HCT116 (cell line): ENCODE measurements around the gene NRCAM. TPM values are rescaled to one million over a fixed set of nuclear protein-coding genes. Genes with fewer than 3 reads are reported as not detected.

ENCODE experiments used
- ATAC-seq: fragments of 200-7000 bp; cut with Tn5 transposase; 2 replicates; pipeline ENCODE4 v1.9.1; 2020; ENCODE audit warnings: mild to moderate bottlenecking, moderate library complexity
- BruUV-seq: library from RNA; stranded (reverse); fragments of 400-500 nt; replicated peaks from 2 replicates; lab custom pipeline; 2021; lab: Mats Ljungman, UMichigan
- CTCF ChIA-PET: fragments of 300-600 bp; sonication (Branson Sonifier 250); formaldehyde crosslinking; loops from one replicate; lab custom pipeline; 2021; ENCODE audit warnings: antibody characterized with exemption; lab: Charles Lee
- POLR2A ChIA-PET: fragments of 300-600, 350-600 bp; sonication (Branson Sonifier 250); formaldehyde crosslinking; loops from one replicate; lab custom pipeline; 2021; ENCODE audit warnings: antibody characterized with exemption; lab: Charles Lee
- RAD21 ChIA-PET, 2 experiments: fragments of 300-600 bp; sonication (Branson Sonifier 250); formaldehyde crosslinking; loops; one replicate each; lab custom pipeline; 2023; ENCODE audit warnings: low total read pairs in 2 of 2; ENCODE audit not compliant: uncharacterized antibody in 2 of 2, unreplicated experiment in 2 of 2, low non-redundant PET in 1 of 2; lab: Charles Lee
- DNase-seq: peaks from one replicate; pipeline ENCODE4 v3.0.0-alpha.2; 2010; ENCODE audit warnings: low read depth, low spot score
- H2AFZ ChIP-seq: fragments of 200-600 bp; shearing (Covaris generic), sonication (generic); 2 replicates; pipeline ENCODE4 v1.6.1; 2017; ENCODE audit warnings: low read depth, mixed run types, mixed read lengths, antibody characterized with exemption, low read length; ENCODE audit not compliant: poor library complexity, severe bottlenecking
- H3K27ac ChIP-seq: 2 replicates; pipeline ENCODE4 v1.5.1; 2012; ENCODE audit warnings: low read depth, low read length
- H3K27me3 ChIP-seq: fragments of 200-600 bp; sonication (generic); 2 replicates; pipeline ENCODE4 v1.6.1; 2016; ENCODE audit warnings: mixed run types, low read length, mixed read lengths; ENCODE audit not compliant: insufficient read depth
- H3K36me3 ChIP-seq, 2 experiments: fragments of 200-500 bp in 1 of 2; fragments of 200-600 bp in 1 of 2; sonication (Bioruptor generic) in 1 of 2; sonication (generic) in 1 of 2; 2 replicates each; pipeline versions ENCODE4 v1.5.1 to v1.6.1; 2014 to 2016; ENCODE audit warnings: low read length in 2 of 2, inconsistent platforms in 1 of 2, mixed read lengths in 1 of 2, mixed run types in 1 of 2; ENCODE audit not compliant: insufficient read depth in 2 of 2, control insufficient read depth in 1 of 2
- H3K4me1 ChIP-seq, 2 experiments: fragments of 200-600 bp in 1 of 2; sonication (generic) in 1 of 2; 2 replicates each; pipeline versions ENCODE4 v1.5.1 to v1.6.1; 2012 to 2017; ENCODE audit warnings: low read length in 2 of 2, inconsistent platforms in 1 of 2, mild to moderate bottlenecking in 1 of 2, mixed read lengths in 1 of 2, mixed run types in 1 of 2, moderate library complexity in 1 of 2; ENCODE audit not compliant: insufficient read depth in 2 of 2, control insufficient read depth in 1 of 2
- H3K4me2 ChIP-seq: fragments of 200-600 bp; sonication (generic); 2 replicates; pipeline ENCODE4 v1.6.1; 2017; ENCODE audit warnings: mixed run types, low read length, mixed read lengths
- H3K4me3 ChIP-seq, 2 experiments: fragments of 200-600 bp in 1 of 2; sonication (generic) in 1 of 2; replicated peaks in 1 of 2; 2 replicates each; pipeline ENCODE4 v1.5.1; 2011 to 2016; ENCODE audit warnings: low read length in 2 of 2, control low read depth in 1 of 2, low read depth in 1 of 2, mild to moderate bottlenecking in 1 of 2, mixed read lengths in 1 of 2, mixed run types in 1 of 2
- H3K79me2 ChIP-seq: fragments of 200-600 bp; sonication (generic); 2 replicates; pipeline ENCODE4 v1.6.1; 2017; ENCODE audit warnings: mild to moderate bottlenecking, mixed run types, low read length, moderate library complexity, mixed read lengths; ENCODE audit not compliant: insufficient read depth
- H3K9ac ChIP-seq: fragments of 200-600 bp; sonication (generic); 2 replicates; pipeline ENCODE4 v1.6.1; 2016; ENCODE audit warnings: low read length, mixed read lengths
- H3K9me2 ChIP-seq: fragments of 200-600 bp; sonication (generic), shearing (Covaris generic); 2 replicates; pipeline ENCODE4 v1.6.1; 2017; ENCODE audit warnings: mixed run types, mild to moderate bottlenecking, moderate library complexity; ENCODE audit not compliant: insufficient read depth
- H3K9me3 ChIP-seq, 2 experiments: fragments of 200-500 bp in 1 of 2; fragments of 200-600 bp in 1 of 2; sonication (Bioruptor generic) in 1 of 2; sonication (generic) in 1 of 2; 2 replicates each; pipeline ENCODE4 v1.6.1; 2014 to 2017; ENCODE audit warnings: low read length in 2 of 2, mixed read lengths in 2 of 2, inconsistent platforms in 1 of 2, low read depth in 1 of 2, mild to moderate bottlenecking in 1 of 2, mixed run types in 1 of 2, moderate library complexity in 1 of 2; ENCODE audit not compliant: control insufficient read depth in 1 of 2, insufficient read depth in 1 of 2
- H4K20me1 ChIP-seq: fragments of 200-600 bp; sonication (generic), shearing (Covaris generic); 2 replicates; pipeline ENCODE4 v1.6.1; 2017; ENCODE audit warnings: mixed run types, mild to moderate bottlenecking, moderate library complexity; ENCODE audit not compliant: insufficient read depth
- CBX3 ChIP-seq: IDR thresholded peaks from 2 replicates; pipeline ENCODE4 v1.6.1; 2012; ENCODE audit warnings: low read depth
- CEBPB ChIP-seq: IDR thresholded peaks from 2 replicates; pipeline ENCODE4 v1.6.1; 2012; ENCODE audit warnings: low read depth
- ELF1 ChIP-seq: IDR thresholded peaks from 2 replicates; pipeline ENCODE4 v1.6.1; 2012; ENCODE audit warnings: low read depth, borderline replicate concordance
- EZH2 ChIP-seq: fragments of 200-600 bp; sonication (generic); IDR thresholded peaks from 2 replicates; pipeline ENCODE4 v1.6.1; 2017; ENCODE audit warnings: antibody characterized with exemption, mixed run types
- FOSL1 ChIP-seq: IDR thresholded peaks from 2 replicates; pipeline ENCODE4 v1.6.1; 2012; ENCODE audit warnings: low read depth
- RAD21 ChIP-seq: IDR thresholded peaks from 2 replicates; pipeline ENCODE4 v1.6.1; 2012; ENCODE audit warnings: low read depth, mild to moderate bottlenecking
- SIN3A ChIP-seq: IDR thresholded peaks from 2 replicates; pipeline ENCODE4 v1.6.1; 2012; ENCODE audit warnings: low read depth
- SP1 ChIP-seq: IDR thresholded peaks from 2 replicates; pipeline ENCODE4 v1.6.1; 2012; ENCODE audit warnings: low read depth
- SRF ChIP-seq: IDR thresholded peaks from 2 replicates; pipeline ENCODE4 v1.6.1; 2012; ENCODE audit warnings: low read depth
- TCF7L2 ChIP-seq: IDR thresholded peaks from 2 replicates; pipeline ENCODE4 v1.7.0; 2011; ENCODE audit warnings: borderline replicate concordance, inconsistent platforms; ENCODE audit not compliant: insufficient read depth, insufficient read length; ENCODE audit errors: extremely low read depth
- ZFX ChIP-seq: fragments of 450-650 bp; IDR thresholded peaks from 2 replicates; pipeline ENCODE4 v1.6.1; 2017
- ZNF274 ChIP-seq: fragments of 200-500 bp; sonication (Bioruptor generic); IDR thresholded peaks from 2 replicates; pipeline ENCODE4 v1.6.1; 2014; ENCODE audit warnings: mild to moderate bottlenecking, low read depth, low read length, inconsistent platforms
- intact Hi-C: fragments of 100-400 bp; cut with micrococcal nuclease; formaldehyde crosslinking; loops from 2 replicates; pipeline ENCODE4 v1.10.0; 2022
- total RNA-seq: library from RNA; stranded (reverse); gene quantifications from one replicate; pipeline ENCODE4 v1.2.1, GENCODE V29; 2021; ENCODE audit not compliant: unreplicated experiment

NRCAM gene
- total RNA-seq, 1 experiment from 2014 or later, result 0.15 TPM

DNA sequence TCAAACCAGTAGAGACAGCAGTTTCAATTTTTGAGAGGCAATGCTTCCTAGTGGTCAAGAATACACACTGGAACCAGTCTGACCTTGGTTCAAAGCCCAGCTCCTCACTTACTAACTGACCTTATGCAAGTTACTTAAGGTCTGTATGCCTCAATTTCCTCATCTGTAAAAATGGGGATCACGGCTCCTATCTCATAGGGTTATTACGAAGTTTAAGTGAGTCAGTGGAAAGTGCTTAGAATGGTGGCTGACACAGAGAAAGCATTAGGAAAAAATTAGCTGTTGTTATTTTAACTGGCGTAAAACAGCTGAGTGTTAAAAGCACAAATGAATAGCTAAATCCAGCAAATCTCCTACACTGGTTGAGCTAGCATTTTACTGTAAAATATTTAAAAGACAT, 163.7 kb downstream of the NRCAM start:
- no peaks in the 10 kb centered on the region for H3K79me2 ChIP-seq
- intact Hi-C loops, result no loop called here
- no peak overlapping the region for H3K27ac ChIP-seq
- ChIA-PET RAD21 (no interaction called here), CTCF (no interaction called here), POLR2A (no interaction called here)
- H2AFZ ChIP-seq, result no peak overlapping the region
- peaks cover 6% of the 10 kb centered on the region; the same call in 1 of the 2 replicates for H3K27me3 ChIP-seq
- no peaks in the 10 kb centered on the region for H3K9me2 ChIP-seq
- H3K36me3 ChIP-seq, result no peaks in the 10 kb centered on the region
- no peaks in the 10 kb centered on the region for H4K20me1 ChIP-seq
- no peak overlapping the region for H3K9ac ChIP-seq
- ATAC-seq, result no peak
- no peaks in the 10 kb centered on the region for H3K9me3 ChIP-seq
- no peaks in the 10 kb centered on the region for H3K4me1 ChIP-seq
- TF ChIP-seq EZH2 (no peak), SIN3A (no peak)
- H3K4me3 ChIP-seq, result no peak overlapping the region
- no TSS peak for BruUV-seq
- no peak overlapping the region for H3K4me2 ChIP-seq
- no peak for DNase-seq

DNA sequence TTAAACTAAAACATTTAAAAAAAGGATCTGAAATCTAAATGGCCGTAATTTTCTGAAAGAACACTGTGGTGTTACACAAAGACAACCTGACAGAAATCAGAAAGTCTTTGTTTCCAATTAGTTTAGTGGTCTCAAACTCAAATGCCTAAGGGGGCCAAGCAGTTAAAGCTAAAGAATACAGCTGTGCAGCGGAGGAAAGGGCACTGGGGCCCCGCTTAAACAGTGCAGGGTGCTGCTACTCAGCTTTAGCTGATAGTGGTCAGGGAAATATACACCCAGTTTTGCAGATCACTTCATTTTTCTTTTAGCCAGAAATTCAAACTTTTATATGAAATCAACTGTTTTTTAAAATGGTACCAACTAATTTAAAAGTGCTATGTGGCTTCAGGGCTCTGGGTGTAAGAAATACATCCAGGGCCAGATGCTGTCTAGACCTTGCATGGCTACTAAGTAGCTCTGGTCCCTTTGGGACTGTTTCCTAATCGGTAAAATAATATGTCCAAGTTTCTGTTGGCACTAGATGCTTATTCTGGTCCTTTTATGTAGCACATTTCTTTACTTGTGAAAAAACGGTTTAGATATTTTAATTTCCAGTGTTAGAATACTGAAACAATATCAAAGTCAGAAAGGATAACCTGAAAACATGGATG, 164.3 kb downstream of the NRCAM start:
- Histone ChIP-seq H2AFZ (no peak overlapping the region), H3K36me3 (no peaks in the 10 kb centered on the region), H3K4me3 (no peak overlapping the region), H3K9me3 (no peaks in the 10 kb centered on the region), H3K27me3 (peaks cover 6% of the 10 kb centered on the region; the same call in 1 of the 2 replicates), H4K20me1 (no peaks in the 10 kb centered on the region), H3K4me1 (no peaks in the 10 kb centered on the region), H3K4me2 (no peak overlapping the region), H3K27ac (no peak overlapping the region), H3K9me2 (no peaks in the 10 kb centered on the region), H3K79me2 (no peaks in the 10 kb centered on the region), H3K9ac (no peak overlapping the region)
- RAD21 ChIA-PET, result no interaction called here
- CTCF ChIA-PET, result no interaction called here
- TF ChIP-seq ZNF274 (no peak), SP1 (no peak), SRF (no peak), CBX3 (no peak), TCF7L2 (no peak), RAD21 (no peak), ZFX (no peak), FOSL1 (no peak), CEBPB (no peak), ELF1 (no peak)
- no TSS peak for BruUV-seq
- ATAC-seq, result no peak
- POLR2A ChIA-PET, result no interaction called here
- intact Hi-C loops, result no loop called here
- DNase-seq, result no peak
